NCI-H82 (cell line): ENCODE measurements around the gene CCDC138.
A peak's percentile ranks its signal among the peaks of the same experiment; 100 is the strongest.
"Not testable (repeated sequence)": the region's sequence is repeated elsewhere in the genome, so short reads cannot be mapped to it uniquely, and the experiment has no call there.

Source experiments
- DNase-seq: peaks from one replicate; lab custom pipeline; 2025; lab: John Stamatoyannopoulos, UW

The CCDC138 gene

DNA sequence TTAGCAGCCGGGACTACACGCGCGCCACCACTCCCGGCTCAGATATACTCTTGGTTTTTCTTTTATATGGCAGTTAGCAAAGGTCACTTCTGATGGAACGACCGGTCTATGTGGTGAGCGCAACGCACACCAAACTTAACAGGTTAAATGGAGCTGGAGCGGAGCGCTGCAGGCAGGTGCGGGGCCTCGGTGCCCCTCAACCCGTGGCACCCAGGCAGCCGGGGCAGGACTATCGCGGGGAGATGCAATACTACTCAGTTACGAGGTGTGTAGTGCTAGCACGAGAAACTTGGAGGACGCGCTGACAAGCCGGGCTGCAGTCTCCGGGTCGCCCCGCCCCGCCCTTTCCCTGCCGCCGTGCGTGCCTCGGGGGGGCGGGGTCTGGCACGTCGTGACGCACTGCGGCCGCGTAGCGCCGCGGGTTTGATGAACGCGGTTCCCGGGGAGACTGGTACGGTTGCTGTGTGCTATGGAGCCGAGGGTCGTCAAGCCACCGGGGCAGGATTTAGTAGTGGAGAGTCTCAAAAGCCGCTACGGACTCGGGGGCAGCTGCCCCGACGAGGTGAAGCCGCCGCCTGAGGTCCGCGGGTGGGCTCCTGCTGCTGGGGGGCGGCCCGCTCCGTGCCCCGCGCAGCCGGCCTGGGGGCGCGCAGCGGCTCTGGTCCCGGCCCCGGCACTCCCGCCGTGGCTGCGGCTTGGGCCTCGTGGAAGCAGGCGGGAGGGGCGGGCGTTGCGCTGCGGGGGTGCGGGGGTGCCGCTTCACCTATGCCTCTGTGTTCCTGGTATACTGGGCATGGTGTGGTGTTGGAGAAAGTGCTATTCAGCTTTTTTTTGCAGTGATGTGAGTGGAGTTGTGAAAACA, at the start of gene CCDC138:
Gene CCDC138, plus strand, starts transcription at position 418 of the 862 bp plus-strand sequence. Its CDS starts 52 bp downstream, at position 470.
- DNase-seq: peak; percentile 97

DNA sequence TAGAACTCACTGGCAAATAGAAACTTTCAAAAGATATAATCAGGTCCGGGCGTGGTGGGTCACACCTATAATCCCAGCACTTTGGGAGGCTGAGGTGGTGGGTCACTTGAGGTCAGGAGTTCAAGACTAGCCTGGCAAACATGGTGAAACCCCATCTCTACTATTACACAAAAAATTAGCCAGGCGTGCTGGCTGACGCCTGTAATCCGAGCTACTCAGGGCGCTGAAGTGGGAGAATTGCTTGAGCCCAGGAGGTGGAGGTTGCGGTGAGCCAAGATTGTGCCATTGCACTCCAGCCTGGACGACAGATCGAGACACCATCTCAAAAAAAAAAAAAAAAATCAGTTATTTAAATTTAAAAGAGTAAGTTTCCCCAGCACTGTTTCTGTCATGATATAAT, 28.6 kb upstream of the CCDC138 start:
- DNase-seq: not testable (repeated sequence)

- not testable (repeated sequence) for DNase-seq
Observed at GRCh38 chr2:108762618-108763017, 24.0 kb upstream of the CCDC138 start.

DNA sequence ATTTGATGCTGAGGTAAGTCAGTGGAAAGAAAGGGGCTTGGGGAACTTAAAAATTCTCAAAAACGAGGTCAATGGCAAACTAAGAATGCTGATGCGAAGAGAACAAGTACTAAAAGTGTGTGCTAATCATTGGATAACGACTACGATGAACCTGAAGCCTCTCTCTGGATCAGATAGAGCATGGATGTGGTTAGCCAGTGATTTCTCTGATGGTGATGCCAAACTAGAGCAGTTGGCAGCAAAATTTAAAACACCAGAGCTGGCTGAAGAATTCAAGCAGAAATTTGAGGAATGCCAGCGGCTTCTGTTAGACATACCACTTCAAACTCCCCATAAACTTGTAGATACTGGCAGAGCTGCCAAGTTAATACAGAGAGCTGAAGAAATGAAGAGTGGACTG, 19.9 kb upstream of the CCDC138 start:
- DNase-seq: not testable (repeated sequence)

DNA sequence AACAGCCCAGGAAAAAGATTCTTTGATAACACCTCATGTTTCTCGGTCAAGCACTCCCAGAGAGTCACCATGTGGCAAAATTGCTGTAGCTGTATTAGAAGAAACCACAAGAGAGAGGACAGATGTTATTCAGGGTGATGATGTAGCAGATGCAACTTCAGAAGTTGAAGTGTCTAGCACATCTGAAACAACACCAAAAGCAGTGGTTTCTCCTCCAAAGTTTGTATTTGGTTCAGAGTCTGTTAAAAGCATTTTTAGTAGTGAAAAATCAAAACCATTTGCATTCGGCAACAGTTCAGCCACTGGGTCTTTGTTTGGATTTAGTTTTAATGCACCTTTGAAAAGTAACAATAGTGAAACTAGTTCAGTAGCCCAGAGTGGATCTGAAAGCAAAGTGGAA, 18.7 kb upstream of the CCDC138 start:
- DNase-seq: not testable (repeated sequence)

DNA sequence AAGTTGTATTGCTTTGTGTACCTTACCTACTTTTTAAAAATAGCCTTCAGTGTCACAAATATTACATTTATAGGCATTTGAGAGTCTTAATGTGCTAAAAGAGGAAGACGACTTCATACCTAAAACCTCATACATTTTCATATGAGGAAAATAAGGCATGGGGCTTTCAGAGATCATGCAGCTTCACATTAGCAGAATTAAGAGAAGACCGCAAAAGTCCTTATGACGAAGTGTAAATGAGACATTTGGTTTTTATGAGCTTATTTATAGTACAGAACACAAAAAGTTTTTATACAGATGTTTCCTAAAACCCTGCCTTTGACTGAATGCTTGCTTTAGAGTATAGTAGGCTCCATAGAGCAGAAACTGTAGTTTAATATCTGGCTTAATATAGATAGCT, 10.1 kb upstream of the CCDC138 start:
- DNase-seq: no peak

DNA sequence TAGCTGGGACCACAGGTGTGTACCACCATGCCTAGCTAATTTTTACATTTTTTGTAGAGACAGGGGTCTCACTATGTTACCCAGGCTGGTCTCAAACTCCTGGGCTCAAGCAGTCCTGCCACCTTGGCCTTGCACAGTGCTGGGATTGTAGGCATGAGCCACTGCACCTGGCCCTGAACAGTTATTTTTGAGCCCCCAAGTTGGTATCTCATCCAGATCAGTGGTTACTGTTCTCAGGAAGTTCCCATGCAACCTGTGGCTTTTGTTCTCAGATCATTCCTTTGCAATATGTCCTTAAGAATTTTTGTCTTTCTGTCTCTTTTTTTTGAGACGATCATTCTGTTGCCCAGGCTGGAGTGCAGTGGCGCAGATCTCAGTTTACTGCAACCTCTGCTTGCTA, 7.7 kb upstream of the CCDC138 start:
- no peak for DNase-seq

DNA sequence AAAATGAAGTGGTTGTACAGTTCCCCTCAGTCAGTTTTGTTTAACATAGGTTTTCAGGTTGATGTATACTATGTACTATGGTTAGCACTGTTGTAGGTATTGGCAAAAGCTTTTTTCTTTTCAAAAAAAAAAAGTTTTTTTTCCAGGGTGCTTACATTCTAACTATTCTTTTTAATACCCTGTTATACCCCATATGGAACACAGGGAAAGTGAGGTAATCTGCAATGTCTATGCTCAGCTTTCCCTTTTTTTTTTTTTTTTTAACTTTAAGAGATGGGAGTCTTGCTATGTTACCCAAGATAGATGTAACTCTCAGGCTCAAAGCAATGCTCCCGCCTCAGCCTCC, 590 bp upstream of the CCDC138 start:
- no peak for DNase-seq

DNA sequence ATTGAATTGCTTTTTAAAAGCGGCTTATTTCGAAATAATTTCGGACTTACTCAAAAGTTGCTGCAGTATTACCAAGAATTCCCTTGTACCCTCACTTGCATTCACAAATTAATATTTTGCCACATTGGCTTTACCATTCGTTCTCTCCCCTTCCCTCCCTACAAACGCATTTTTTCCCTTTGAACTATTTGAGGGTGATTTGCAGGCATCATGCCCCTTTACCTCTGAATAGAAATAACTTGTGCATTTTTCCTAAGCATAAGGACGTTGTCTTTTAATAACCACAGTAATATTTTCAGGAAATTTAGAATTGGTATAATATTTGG, 608 bp downstream of the CCDC138 start:
- peak; percentile 37 for DNase-seq

GRCh38 chr2:108803045-108803736, 16.6 kb downstream of the CCDC138 start:
- no peak for DNase-seq

DNA sequence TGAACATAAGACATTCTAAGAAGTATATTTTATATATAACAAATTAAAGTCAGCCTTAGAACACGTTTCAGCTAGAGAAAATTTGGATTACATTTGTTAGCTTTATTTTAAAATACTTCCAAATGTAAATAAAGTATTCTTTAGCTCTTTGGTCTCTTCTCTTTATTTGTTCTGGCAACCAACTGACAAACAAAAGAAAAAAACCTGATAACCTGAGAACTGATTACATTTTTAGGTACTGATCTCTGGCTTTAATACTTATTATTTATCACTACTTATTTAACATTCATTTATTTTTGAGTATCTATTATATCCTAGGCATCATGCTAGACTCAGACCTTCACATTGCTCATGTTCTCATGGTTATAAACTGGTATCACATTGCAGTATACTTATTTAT, 18.5 kb downstream of the CCDC138 start:
- DNase-seq: no peak

GRCh38 chr2:108805782-108806181, 19.2 kb downstream of the CCDC138 start:
- peak; percentile 81 for DNase-seq

- DNase-seq: peak; percentile 12
Observed at GRCh38 chr2:108806371-108807113, 20.0 kb downstream of the CCDC138 start.

GRCh38 chr2:108809936-108810335, 23.4 kb downstream of the CCDC138 start:
- no peak for DNase-seq

GRCh38 chr2:108810993-108811957, 24.7 kb downstream of the CCDC138 start:
- no peak for DNase-seq

DNA sequence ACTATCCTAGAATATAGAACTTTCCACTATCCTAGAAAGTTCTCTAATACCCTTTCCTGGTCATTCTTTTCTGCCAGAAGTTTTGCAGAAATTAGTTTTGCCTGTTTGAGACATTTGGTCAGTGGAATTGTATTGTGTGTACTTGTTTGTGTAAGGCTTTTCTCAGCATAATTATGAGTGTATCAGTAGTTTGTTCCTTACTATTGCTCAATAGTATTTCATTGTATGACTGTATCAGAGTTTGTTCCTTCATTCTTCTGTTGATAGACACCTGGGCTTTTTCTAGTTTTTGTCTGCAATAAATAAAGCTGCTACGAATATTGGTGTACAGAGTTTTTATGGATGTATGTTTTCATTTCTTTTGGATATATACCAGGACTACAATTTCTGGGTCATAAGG, 27.2 kb downstream of the CCDC138 start:
- no peak for DNase-seq

DNA sequence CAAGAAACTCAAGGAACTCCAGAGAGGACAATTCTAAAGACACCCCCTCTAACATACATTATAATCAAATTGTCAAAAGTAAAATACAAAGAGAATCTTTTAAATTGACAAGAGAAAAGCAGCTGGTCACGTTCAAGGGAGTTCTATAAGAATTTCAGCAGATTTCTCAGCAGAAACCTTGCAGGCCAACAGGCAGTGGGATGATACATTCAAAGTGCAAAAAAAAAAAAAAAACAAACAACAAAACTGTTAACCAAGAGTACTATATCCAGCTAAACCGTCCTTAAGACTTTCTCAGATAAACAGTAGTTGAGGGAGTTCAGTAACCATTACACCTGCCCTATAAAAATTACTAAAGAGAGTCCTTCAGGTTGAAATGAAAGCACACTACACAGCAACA, 33.9 kb downstream of the CCDC138 start:
- DNase-seq: no peak

DNA sequence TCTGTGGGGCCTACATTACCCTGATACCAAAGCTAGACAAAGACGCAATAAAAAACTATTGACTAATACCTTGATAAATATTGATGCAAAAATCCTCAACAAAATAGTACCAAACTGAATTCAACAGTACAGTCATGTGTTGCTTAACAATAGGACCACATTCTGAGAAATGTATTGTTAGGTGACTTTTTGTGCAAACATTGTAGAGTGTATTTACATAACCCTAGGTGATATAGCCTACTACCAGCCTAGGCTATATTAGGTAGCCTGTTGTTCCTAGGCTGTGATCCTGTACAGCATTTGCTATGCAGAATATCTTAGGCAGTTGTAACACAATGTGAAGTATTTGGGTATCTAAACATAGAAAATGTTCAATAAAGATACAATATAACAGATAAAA, 36.7 kb downstream of the CCDC138 start:
- no peak for DNase-seq

DNA sequence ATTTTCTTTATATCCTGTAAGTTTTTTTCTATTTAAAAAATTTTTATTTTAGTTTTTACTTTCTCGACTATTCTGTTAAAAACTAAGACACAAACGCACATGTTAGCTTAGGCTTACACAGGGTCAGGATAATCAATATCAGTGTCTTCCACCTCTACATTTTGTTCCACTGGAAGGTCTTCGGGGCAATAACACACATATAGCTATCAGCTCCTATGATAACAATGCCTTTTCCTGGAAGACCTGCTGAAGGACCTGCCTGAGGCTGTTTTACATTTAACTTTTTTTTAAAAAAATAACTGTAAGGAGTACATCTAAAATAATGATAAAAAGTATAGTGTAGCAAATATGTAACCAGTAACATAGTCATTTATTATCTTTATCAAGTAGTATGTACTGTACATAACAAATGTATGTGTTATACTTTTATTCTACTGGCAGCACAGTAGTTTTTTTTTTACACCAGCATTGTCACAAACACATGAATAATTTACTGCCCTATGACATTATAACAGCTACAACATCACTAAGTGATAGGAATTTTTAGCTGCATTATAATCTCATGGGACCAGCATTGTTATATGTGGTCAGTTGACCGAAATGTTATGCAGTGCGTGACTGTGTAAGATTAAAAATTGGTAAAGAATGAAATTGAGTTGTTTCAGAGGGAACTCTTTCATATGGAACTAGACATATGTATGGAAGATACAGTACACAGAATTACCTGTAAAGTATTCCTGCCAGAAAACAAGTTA, 37.9 kb downstream of the CCDC138 start:
- DNase-seq: no peak

- DNase-seq: no peak
Observed at GRCh38 chr2:108825254-108825653, 38.7 kb downstream of the CCDC138 start.

- no peak for DNase-seq
Observed at GRCh38 chr2:108825736-108826135, 39.2 kb downstream of the CCDC138 start.
